ENCODE measurements around the gene MAG. TPM values are rescaled to one million over a fixed set of nuclear protein-coding genes. Genes with fewer than 3 reads are reported as not detected.
A peak's percentile ranks its signal among the peaks of the same experiment; 100 is the strongest.

Gene MAG
- total RNA-seq, 2 donors from 2014 or later = not detected

DNA sequence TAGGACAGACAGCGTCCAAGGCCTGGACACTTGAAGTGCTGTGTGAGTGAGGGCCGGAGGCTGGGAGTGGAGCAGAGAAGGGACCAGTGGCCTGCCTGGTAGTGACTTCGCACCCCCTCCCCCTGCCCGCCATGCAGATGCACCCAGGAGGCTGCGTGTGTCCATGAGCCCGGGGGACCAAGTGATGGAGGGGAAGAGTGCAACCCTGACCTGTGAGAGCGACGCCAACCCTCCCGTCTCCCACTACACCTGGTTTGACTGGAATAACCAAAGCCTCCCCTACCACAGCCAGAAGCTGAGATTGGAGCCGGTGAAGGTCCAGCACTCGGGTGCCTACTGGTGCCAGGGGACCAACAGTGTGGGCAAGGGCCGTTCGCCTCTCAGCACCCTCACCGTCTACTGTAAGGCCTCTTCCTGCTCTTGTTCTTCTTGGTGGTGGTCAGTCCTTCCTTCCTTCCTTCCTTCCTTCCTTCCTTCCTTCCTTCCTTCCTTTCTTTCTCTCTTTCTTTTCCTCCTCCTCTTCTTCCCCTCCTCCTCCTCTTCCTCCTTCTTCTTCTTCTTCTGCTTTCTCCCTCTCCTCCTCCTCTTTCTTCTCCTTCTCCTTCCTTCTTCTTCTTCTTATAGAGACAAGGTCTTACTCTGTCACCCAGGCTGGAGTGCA lies 49.7 kb downstream of the MAG start:
- no peak overlapping the region for H3K9ac ChIP-seq (ENCODE audit: extremely low read depth, low read length, poor library complexity, severe bottlenecking)
- Mint-ChIP-seq H3K9me3 (no peaks in the 10 kb centered on the region), H3K4me1 (peaks cover 2% of the 10 kb centered on the region), H3K36me3 (ENCODE audit: low read depth) (no peaks in the 10 kb centered on the region), H3K4me3 (no peak overlapping the region), H3K27me3 (ENCODE audit: insufficient read depth) (peaks cover 8% of the 10 kb centered on the region), H3K27ac (no peak overlapping the region)
- H3K4me1 ChIP-seq (ENCODE audit: control insufficient read depth, insufficient read depth, low read length) = no peaks in the 10 kb centered on the region
- TF ChIP-seq, protein P1, sequence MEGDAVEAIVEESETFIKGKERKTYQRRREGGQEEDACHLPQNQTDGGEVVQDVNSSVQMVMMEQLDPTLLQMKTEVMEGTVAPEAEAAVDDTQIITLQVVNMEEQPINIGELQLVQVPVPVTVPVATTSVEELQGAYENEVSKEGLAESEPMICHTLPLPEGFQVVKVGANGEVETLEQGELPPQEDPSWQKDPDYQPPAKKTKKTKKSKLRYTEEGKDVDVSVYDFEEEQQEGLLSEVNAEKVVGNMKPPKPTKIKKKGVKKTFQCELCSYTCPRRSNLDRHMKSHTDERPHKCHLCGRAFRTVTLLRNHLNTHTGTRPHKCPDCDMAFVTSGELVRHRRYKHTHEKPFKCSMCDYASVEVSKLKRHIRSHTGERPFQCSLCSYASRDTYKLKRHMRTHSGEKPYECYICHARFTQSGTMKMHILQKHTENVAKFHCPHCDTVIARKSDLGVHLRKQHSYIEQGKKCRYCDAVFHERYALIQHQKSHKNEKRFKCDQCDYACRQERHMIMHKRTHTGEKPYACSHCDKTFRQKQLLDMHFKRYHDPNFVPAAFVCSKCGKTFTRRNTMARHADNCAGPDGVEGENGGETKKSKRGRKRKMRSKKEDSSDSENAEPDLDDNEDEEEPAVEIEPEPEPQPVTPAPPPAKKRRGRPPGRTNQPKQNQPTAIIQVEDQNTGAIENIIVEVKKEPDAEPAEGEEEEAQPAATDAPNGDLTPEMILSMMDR (conservative IDR thresholded peaks at IDR 0.05) = no peak
- H3K4me3 ChIP-seq (ENCODE audit: low read length) = no peak overlapping the region
- no peaks in the 10 kb centered on the region for H3K36me3 ChIP-seq (ENCODE audit: control insufficient read depth, insufficient read depth, low read length)
- 88 to 91% methylated on average over 7 to 12 of the region's 14 CpGs for WGBS, 2 experiments (ENCODE audit: insufficient coverage in 1 of 2, insufficient read length in 1 of 2)
- DNase-seq = no peak
- no peaks in the 10 kb centered on the region for H3K9me3 ChIP-seq (ENCODE audit: control insufficient read depth, low read length)
- no peaks in the 10 kb centered on the region for H3K27me3 ChIP-seq (ENCODE audit: control insufficient read depth, insufficient read depth, low read length, poor library complexity, severe bottlenecking)
- no peak overlapping the region for H3K27ac ChIP-seq (ENCODE audit: low read depth, low read length)

DNA sequence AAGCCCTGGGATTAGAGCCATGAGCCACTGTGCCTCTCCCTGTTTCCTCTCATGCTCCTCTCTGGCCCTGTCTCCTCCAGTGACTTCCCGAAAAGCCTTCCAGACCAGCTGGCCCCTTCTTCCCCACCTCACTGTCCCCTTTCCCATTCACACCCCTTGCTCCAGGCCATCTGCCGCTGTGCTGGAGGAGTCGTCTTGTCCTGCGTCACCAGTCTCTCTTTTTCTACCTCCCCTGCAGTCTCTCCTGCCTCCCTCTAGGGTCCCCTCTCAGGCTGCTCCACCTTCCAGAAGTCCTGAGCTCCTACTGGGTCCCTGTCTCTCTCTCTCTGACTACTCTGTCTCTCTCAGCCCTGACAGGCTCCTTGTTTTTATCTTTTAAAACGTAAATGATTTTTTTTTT lies 50.5 kb downstream of the MAG start:
- Histone ChIP-seq H3K9me3 (ENCODE audit: control insufficient read depth, low read length) (no peaks in the 10 kb centered on the region), H3K4me3 (ENCODE audit: low read length) (no peak overlapping the region), H3K9ac (ENCODE audit: extremely low read depth, low read length, poor library complexity, severe bottlenecking) (no peak overlapping the region), H3K36me3 (ENCODE audit: control insufficient read depth, insufficient read depth, low read length) (no peaks in the 10 kb centered on the region), H3K27me3 (ENCODE audit: control insufficient read depth, insufficient read depth, low read length, poor library complexity, severe bottlenecking) (no peaks in the 10 kb centered on the region), H3K27ac (ENCODE audit: low read depth, low read length) (no peak overlapping the region), H3K4me1 (ENCODE audit: control insufficient read depth, insufficient read depth, low read length) (no peaks in the 10 kb centered on the region)
- H3K9me3 Mint-ChIP-seq = no peaks in the 10 kb centered on the region
- H3K4me1 Mint-ChIP-seq = peaks cover 7% of the 10 kb centered on the region
- DNase-seq = peak; percentile 69
- peaks cover 8% of the 10 kb centered on the region for H3K27me3 Mint-ChIP-seq (ENCODE audit: insufficient read depth)
- no peaks in the 10 kb centered on the region for H3K36me3 Mint-ChIP-seq (ENCODE audit: low read depth)
- no peak overlapping the region for H3K27ac Mint-ChIP-seq
- no peak overlapping the region for H3K4me3 Mint-ChIP-seq
- TF ChIP-seq, protein P1 (conservative IDR thresholded peaks at IDR 0.05) = peak; percentile 49
- WGBS, 2 experiments (ENCODE audit: insufficient coverage in 1 of 2, insufficient read length in 1 of 2) = 66 to 87% methylated on average over 4 to 5 of the region's 5 CpGs

GRCh38 chr19:35344511-35345031 lies 52.6 kb downstream of the MAG start:
- Histone ChIP-seq H3K9me3 (ENCODE audit: control insufficient read depth, low read length) (no peaks in the 10 kb centered on the region), H3K27me3 (ENCODE audit: control insufficient read depth, insufficient read depth, low read length, poor library complexity, severe bottlenecking) (no peaks in the 10 kb centered on the region), H3K4me3 (ENCODE audit: low read length) (no peak overlapping the region), H3K9ac (ENCODE audit: extremely low read depth, low read length, poor library complexity, severe bottlenecking) (no peak overlapping the region), H3K36me3 (ENCODE audit: control insufficient read depth, insufficient read depth, low read length) (no peaks in the 10 kb centered on the region), H3K4me1 (ENCODE audit: control insufficient read depth, insufficient read depth, low read length) (no peaks in the 10 kb centered on the region), H3K27ac (ENCODE audit: low read depth, low read length) (no peak overlapping the region)
- peaks cover 8% of the 10 kb centered on the region for H3K4me1 Mint-ChIP-seq
- peak; percentile 27 for DNase-seq
- peaks cover 10% of the 10 kb centered on the region for H3K27me3 Mint-ChIP-seq (ENCODE audit: insufficient read depth)
- H3K9me3 Mint-ChIP-seq = no peaks in the 10 kb centered on the region
- H3K27ac Mint-ChIP-seq = no peak overlapping the region
- H3K4me3 Mint-ChIP-seq = no peak overlapping the region
- TF ChIP-seq, protein P1 (conservative IDR thresholded peaks at IDR 0.05) = no peak
- no peaks in the 10 kb centered on the region for H3K36me3 Mint-ChIP-seq (ENCODE audit: low read depth)
- 86 to 92% methylated on average over 14 to 17 of the region's 17 CpGs for WGBS, 2 experiments (ENCODE audit: insufficient coverage in 1 of 2, insufficient read length in 1 of 2)

Measured in endodermal cell (in vitro differentiated cells).